GM08714 (cell line): ENCODE data around the gene KCNQ1OT1.

ENCODE experiments used
- H3K4me3 ChIP-seq: fragments of 200-500 bp; sonication (Bioruptor generic); 2 replicates; pipeline ENCODE4 v1.5.1; 2014; ENCODE audit warnings: mild to moderate bottlenecking, low read length, inconsistent platforms
- ZNF274 ChIP-seq: IDR thresholded peaks from 2 replicates; pipeline ENCODE4 v1.6.1; 2012; ENCODE audit warnings: mild to moderate bottlenecking, low read depth, low read length

KCNQ1OT1 gene

GRCh38 chr11:2699531-2700414, at the start of gene KCNQ1OT1:
TSS of gene KCNQ1OT1 (minus strand) at chr11:2699994.
- H3K4me3 ChIP-seq, result peak within 1 kb of the TSS; percentile 53
- TF ChIP-seq ZNF274, result no peak

- no peak overlapping the region for H3K4me3 ChIP-seq
- TF ChIP-seq ZNF274, result no peak
These were observed 49.2 kb upstream of the KCNQ1OT1 start for GRCh38 chr11:2748814-2749554.

DNA sequence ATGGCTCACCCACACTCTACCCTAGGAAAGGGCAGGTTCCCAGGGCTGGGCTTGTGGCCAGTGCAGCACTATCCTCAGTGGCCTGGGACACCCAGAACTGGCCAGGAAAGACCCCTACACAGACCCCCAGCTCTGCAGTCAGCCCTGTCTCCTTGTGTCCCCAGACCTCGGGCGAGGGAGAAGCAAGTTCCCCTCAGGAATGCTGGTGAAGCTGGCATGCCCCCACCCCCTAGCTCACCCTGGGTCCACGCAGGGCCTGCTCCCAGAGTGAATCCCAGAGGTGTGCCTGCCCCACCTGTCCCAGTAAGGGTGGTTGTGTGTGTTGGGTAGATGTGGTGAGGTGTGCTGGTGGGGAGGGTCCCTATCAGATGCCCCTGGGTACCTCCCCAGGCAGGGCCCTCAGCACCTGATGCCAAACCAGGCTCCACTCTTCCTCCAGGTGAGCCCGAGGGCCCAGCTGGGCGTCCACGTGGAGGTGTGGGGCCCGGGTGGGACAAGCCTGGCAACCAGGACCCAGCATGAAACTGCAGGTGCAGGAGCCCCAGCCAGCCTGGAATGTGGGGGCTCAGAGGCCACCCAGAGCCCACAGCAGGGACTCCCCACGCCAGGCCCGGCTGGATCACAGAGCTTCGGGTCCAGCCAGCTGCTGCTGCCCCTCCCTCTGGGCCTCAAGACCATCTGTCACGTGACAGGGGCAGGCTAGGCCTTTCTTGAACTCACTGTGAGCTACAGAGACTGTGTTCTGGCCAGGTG, 48.4 kb upstream of the KCNQ1OT1 start:
- TF ChIP-seq ZNF274, result no peak
- H3K4me3 ChIP-seq, result no peak overlapping the region

GRCh38 chr11:2747248-2748027, 47.6 kb upstream of the KCNQ1OT1 start:
- no peak overlapping the region for H3K4me3 ChIP-seq
- TF ChIP-seq ZNF274, result no peak

DNA sequence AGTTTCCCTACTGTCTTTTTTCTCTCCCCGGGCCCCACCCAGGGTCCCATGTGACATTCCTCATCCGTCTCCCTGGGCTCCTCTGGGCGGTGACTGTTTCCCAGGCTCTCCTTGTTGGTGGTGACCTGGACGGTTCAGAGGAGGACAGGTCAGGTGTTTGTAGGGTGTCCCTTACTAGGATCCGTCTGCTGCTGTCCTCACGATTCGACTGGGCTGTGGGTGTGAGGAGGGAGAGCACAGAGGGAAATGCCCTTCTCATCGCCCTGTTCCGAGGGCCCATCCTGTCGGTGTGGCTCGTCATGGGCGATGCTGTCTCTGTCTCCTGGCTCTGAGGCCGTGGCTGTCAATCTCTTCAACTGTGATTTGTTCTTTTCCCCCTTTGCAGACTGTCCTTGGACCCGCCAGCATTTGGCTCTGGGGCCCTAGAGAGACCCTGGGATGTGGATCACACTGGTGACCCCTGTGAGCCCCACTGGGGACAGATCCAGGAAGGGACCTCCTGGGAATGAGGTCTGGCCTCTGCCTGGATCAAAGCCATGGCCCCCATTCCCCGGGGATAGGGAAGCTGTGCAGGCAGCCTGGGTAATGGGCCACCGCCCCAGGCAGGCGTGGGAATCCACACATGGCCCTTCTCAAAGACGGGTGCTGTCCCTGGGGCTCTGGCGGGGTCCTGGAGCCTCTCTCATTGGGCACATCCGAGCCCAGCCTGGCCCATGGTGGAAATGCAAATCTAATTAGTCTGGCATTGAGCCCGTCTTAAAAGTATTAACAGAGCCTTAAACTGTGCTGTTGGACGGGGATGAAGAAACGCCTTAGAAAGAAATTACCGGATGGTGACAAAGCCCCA, 46.8 kb upstream of the KCNQ1OT1 start:
- H3K4me3 ChIP-seq, result no peak overlapping the region
- TF ChIP-seq ZNF274, result no peak

- TF ChIP-seq ZNF274, result no peak
- no peak overlapping the region for H3K4me3 ChIP-seq
These were observed 45.7 kb upstream of the KCNQ1OT1 start for GRCh38 chr11:2745511-2745910.

GRCh38 chr11:2744166-2744565, 44.4 kb upstream of the KCNQ1OT1 start:
- no peak overlapping the region for H3K4me3 ChIP-seq
- TF ChIP-seq ZNF274, result no peak

DNA sequence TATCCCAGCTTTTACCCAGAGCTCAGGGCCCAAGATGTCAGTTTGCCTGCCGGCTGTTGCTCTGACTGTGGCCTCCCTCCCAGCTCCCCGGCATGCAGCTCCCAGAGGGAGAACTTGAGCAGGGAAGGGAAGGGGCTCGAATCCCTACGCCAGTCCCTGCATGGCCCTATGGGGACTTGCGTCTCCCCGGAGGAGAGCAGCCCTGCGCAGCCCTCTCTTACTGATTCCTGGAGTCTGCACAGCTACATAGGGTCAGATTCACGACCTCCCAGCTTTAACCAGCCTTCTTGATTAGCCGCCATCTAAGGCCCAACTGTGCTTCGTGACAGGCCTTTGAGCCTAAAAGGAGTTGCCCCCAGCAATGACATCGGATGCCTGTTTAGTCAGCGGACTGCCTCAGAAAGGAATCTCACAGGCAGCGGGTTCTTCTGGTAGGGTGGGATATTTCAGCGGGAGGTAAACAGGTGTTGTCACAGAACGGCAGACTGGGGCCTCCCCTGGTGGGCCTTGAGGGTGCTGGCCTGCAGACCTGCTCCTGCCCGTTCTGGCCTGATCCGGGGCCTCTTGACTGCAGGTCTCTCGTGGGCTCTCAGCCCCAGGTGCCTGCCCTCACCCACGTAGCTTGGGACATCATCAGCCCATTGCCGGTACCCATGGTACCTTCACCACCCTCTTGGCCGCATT, 43.8 kb upstream of the KCNQ1OT1 start:
- TF ChIP-seq ZNF274, result no peak
- H3K4me3 ChIP-seq, result no peak overlapping the region

DNA sequence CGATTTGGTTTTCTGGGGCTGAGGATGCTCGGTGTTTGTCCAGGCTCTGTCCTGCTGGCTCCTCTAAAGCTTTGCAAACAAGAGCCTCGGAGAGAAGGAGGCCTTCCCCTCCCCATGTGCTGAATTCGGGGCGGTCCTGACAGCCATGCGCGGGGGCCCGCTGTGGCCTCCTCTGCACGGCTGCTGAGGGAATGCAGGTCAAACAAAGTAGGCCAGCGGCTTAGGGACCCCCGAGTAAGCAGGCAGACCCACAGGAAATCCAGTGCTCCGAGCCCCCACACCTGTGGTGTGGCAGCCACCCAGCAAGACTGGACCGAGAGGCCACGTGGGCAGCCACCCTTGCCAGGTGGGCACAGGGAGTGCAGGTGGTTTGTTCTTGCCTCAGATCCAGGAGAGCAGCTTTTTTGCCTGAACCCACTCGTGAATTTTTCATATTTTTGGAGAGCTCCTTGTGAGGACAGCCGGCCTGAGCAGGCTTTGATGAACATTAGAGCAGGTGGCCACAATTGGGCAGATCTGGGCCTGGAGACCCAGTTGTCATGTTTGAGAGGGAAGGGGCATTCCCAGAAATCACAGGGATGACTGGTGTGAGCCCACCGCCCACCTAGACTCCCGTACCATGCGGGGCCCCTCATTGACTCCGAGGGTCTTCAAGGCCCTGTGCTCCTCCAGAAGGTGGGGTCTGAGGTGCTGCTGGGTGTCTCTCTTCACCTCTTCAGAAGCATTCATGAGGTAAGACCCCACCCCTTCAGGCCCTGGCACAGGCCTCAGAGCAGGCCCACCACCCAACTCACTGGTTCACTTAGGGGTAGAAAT, 43.0 kb upstream of the KCNQ1OT1 start:
- TF ChIP-seq ZNF274, result no peak
- no peak overlapping the region for H3K4me3 ChIP-seq

GRCh38 chr11:2742201-2742600, 42.4 kb upstream of the KCNQ1OT1 start:
- H3K4me3 ChIP-seq, result no peak overlapping the region
- no peak for TF ChIP-seq ZNF274

GRCh38 chr11:2741377-2742131, 41.8 kb upstream of the KCNQ1OT1 start:
- TF ChIP-seq ZNF274, result no peak
- no peak overlapping the region for H3K4me3 ChIP-seq

- TF ChIP-seq ZNF274, result no peak
- H3K4me3 ChIP-seq, result no peak overlapping the region
These were observed 41.2 kb upstream of the KCNQ1OT1 start for GRCh38 chr11:2741006-2741376.
